ENCODE measurements around the gene MT1G. TPM values are rescaled to one million over a fixed set of nuclear protein-coding genes. Genes with fewer than 3 reads are reported as not detected.

The MT1G gene
- total and polyA plus RNA-seq, 4 donors: 152 to 9,444 (median 3,398) TPM

DNA sequence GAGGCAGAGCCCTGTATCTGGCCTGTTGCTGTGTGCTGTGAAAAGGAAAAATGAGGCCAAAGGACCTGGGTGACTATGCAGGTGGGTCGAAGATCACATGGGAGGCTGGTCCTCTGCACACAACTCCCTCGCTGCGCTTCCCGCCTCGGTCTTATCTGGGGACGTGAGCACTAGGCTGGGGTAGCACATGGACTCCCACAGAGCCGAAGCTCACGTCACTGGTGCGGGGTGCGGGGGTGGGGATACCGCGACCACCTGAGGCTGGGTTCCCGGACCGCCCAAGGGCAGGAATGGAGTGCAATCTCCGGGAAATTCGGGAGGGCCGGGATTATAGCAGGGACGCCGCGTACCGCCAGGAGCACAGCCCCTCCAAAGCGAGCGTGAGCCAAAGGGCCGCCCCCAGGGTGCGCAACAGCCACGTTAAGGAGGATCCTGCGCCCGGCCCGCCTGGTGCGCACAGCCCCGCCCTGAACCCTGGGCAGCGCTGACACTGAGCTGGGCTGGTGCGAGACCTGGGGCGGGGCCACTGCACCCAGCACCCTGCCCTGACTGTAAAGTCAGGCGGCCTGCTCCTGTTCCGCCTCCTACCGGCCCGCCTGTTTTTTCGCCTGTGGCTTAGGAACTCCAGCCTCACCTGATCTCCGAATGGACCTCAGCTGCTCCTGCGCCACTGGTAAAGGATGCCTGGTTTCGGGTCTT is 24.6 kb downstream of the MT1G start:
- Histone ChIP-seq H3K36me3 (ENCODE audit: control insufficient read depth in 4 of 4, insufficient read depth in 3 of 4, low read depth in 1 of 4, low read length in 3 of 4) (no peaks in the 10 kb centered on the region), H3K27ac (ENCODE audit: low read depth in 1 of 2, low read length in 2 of 2) (peak overlapping the region; percentile 70 to 88), H3K27me3 (ENCODE audit: control insufficient read depth in 4 of 4, insufficient read depth in 4 of 4, low read length in 3 of 4) (no peaks in the 10 kb centered on the region), H3K4me1 (ENCODE audit: control insufficient read depth in 4 of 4, insufficient read depth in 4 of 4, low read length in 3 of 4) (peaks cover 11 to 44% (median 22%) of the 10 kb centered on the region in 4 donors), H3K9me3 (ENCODE audit: control insufficient read depth in 4 of 4, low read length in 3 of 4) (no peaks in the 10 kb centered on the region), H3K4me3 (ENCODE audit: low read depth in 1 of 3, low read length in 3 of 3) (peak overlapping the region; percentile 40 to 61 (median 50)), H3K9ac (ENCODE audit: low read depth in 1 of 2, low read length in 2 of 2) (peak overlapping the region in 1 of 2 donors; percentile 46)
- 4% methylated on average over 42 of the region's 42 CpGs for WGBS
- TF ChIP-seq, protein P1, sequence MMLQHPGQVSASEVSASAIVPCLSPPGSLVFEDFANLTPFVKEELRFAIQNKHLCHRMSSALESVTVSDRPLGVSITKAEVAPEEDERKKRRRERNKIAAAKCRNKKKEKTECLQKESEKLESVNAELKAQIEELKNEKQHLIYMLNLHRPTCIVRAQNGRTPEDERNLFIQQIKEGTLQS (IDR thresholded peaks at IDR 0.05): no peak
- TF ChIP-seq FOXA1 (IDR thresholded peaks at IDR 0.05) (peak; percentile 33), SP1 (IDR thresholded peaks at IDR 0.05) (peak; percentile 85), HNF4G (IDR thresholded peaks at IDR 0.05) (no peak), YY1 (IDR thresholded peaks at IDR 0.05) (peak; percentile 68), RAD21 (IDR thresholded peaks at IDR 0.05) (peak; percentile 72 to 76), EGR1 (IDR thresholded peaks at IDR 0.05; ENCODE audit: low read depth in 2 of 2) (peak in 1 of 2 donors; percentile 78), FOXA2 (IDR thresholded peaks at IDR 0.05) (no peak), GABPA (IDR thresholded peaks at IDR 0.05 in 1 of 2, conservative IDR thresholded peaks at IDR 0.05 in 1 of 2) (no peak), TAF1 (conservative IDR thresholded peaks at IDR 0.05) (peak; percentile 70), RXRA (IDR thresholded peaks at IDR 0.05) (peak; percentile 72 to 75), HNF4A (conservative IDR thresholded peaks at IDR 0.05) (peak; percentile 46 to 60), JUND (IDR thresholded peaks at IDR 0.05) (peak in 1 of 2 donors; percentile 27), NR2F2 (IDR thresholded peaks at IDR 0.05) (no peak)
- TF ChIP-seq, protein P2, sequence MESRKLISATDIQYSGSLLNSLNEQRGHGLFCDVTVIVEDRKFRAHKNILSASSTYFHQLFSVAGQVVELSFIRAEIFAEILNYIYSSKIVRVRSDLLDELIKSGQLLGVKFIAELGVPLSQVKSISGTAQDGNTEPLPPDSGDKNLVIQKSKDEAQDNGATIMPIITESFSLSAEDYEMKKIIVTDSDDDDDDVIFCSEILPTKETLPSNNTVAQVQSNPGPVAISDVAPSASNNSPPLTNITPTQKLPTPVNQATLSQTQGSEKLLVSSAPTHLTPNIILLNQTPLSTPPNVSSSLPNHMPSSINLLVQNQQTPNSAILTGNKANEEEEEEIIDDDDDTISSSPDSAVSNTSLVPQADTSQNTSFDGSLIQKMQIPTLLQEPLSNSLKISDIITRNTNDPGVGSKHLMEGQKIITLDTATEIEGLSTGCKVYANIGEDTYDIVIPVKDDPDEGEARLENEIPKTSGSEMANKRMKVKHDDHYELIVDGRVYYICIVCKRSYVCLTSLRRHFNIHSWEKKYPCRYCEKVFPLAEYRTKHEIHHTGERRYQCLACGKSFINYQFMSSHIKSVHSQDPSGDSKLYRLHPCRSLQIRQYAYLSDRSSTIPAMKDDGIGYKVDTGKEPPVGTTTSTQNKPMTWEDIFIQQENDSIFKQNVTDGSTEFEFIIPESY (IDR thresholded peaks at IDR 0.05): no peak
- TF ChIP-seq, protein P3, sequence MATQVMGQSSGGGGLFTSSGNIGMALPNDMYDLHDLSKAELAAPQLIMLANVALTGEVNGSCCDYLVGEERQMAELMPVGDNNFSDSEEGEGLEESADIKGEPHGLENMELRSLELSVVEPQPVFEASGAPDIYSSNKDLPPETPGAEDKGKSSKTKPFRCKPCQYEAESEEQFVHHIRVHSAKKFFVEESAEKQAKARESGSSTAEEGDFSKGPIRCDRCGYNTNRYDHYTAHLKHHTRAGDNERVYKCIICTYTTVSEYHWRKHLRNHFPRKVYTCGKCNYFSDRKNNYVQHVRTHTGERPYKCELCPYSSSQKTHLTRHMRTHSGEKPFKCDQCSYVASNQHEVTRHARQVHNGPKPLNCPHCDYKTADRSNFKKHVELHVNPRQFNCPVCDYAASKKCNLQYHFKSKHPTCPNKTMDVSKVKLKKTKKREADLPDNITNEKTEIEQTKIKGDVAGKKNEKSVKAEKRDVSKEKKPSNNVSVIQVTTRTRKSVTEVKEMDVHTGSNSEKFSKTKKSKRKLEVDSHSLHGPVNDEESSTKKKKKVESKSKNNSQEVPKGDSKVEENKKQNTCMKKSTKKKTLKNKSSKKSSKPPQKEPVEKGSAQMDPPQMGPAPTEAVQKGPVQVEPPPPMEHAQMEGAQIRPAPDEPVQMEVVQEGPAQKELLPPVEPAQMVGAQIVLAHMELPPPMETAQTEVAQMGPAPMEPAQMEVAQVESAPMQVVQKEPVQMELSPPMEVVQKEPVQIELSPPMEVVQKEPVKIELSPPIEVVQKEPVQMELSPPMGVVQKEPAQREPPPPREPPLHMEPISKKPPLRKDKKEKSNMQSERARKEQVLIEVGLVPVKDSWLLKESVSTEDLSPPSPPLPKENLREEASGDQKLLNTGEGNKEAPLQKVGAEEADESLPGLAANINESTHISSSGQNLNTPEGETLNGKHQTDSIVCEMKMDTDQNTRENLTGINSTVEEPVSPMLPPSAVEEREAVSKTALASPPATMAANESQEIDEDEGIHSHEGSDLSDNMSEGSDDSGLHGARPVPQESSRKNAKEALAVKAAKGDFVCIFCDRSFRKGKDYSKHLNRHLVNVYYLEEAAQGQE (IDR thresholded peaks at IDR 0.05): no peak
- TF ChIP-seq, protein P4, sequence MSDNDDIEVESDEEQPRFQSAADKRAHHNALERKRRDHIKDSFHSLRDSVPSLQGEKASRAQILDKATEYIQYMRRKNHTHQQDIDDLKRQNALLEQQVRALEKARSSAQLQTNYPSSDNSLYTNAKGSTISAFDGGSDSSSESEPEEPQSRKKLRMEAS (IDR thresholded peaks at IDR 0.05): peak; percentile 23
- TF ChIP-seq, protein P5, sequence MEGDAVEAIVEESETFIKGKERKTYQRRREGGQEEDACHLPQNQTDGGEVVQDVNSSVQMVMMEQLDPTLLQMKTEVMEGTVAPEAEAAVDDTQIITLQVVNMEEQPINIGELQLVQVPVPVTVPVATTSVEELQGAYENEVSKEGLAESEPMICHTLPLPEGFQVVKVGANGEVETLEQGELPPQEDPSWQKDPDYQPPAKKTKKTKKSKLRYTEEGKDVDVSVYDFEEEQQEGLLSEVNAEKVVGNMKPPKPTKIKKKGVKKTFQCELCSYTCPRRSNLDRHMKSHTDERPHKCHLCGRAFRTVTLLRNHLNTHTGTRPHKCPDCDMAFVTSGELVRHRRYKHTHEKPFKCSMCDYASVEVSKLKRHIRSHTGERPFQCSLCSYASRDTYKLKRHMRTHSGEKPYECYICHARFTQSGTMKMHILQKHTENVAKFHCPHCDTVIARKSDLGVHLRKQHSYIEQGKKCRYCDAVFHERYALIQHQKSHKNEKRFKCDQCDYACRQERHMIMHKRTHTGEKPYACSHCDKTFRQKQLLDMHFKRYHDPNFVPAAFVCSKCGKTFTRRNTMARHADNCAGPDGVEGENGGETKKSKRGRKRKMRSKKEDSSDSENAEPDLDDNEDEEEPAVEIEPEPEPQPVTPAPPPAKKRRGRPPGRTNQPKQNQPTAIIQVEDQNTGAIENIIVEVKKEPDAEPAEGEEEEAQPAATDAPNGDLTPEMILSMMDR (IDR thresholded peaks at IDR 0.05; ENCODE audit: low read depth, low read length, missing input control): peak; percentile 51
- DNase-seq (ENCODE audit: low spot score): peak; percentile 63

Measured in liver (tissue), 9 donors.